T-helper 1 cell (primary cell): ENCODE data around the gene OR4K2.
A peak's percentile ranks its signal among the peaks of the same experiment; 100 is the strongest.
"Not testable (repeated sequence)": the region's sequence is repeated elsewhere in the genome, so short reads cannot be mapped to it uniquely, and the experiment has no call there.

Experiments
- DNase-seq, 5 donors: peaks; one replicate each; pipeline ENCODE4 v3.0.0-alpha.2; 2012 to 2020
- total RNA-seq, 4 donors: gene quantifications; one replicate each; lab custom pipeline; 2026; lab: John Stamatoyannopoulos, UW

The OR4K2 gene, protein sequence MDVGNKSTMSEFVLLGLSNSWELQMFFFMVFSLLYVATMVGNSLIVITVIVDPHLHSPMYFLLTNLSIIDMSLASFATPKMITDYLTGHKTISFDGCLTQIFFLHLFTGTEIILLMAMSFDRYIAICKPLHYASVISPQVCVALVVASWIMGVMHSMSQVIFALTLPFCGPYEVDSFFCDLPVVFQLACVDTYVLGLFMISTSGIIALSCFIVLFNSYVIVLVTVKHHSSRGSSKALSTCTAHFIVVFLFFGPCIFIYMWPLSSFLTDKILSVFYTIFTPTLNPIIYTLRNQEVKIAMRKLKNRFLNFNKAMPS
- total RNA-seq = 0 to 0.12 (median 0) reads per million in 4 donors

DNA sequence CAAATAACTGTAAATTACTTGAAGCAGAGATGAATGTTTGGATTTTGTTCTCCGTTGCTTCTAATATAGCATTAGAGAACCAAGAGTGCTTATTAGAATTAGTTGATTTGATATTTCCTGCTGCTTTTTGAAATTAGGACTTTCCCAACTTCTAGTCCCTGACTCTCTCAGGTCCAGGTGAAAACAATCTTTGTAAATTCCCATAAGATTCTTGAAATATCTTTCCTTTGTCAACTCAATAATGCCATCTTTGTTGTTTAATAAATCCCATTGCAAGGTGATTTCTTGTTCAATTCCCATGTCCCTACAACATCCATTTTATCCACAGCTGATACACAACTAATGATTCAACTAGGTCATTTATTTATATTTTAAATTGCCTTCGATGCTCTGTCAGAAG is at the start of gene OR4K2:
OR4K2 (plus strand) TSS at position 301 of the 400 bp plus-strand sequence. CDS start 1,126 bp downstream, outside the sequence.
- no peak for DNase-seq

DNA sequence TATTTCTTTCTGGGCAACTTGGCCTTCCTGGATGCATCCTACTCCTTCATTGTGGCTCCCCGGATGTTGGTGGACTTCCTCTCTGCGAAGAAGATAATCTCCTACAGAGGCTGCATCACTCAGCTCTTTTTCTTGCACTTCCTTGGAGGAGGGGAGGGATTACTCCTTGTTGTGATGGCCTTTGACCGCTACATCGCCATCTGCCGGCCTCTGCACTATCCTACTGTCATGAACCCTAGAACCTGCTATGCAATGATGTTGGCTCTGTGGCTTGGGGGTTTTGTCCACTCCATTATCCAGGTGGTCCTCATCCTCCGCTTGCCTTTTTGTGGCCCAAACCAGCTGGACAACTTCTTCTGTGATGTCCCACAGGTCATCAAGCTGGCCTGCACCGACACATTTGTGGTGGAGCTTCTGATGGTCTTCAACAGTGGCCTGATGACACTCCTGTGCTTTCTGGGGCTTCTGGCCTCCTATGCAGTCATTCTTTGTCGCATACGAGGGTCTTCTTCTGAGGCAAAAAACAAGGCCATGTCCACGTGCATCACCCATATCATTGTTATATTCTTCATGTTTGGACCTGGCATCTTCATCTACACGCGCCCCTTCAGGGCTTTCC is 47.2 kb upstream of the OR4K2 start:
- DNase-seq = not testable (repeated sequence)

- no peak for DNase-seq
Measured at GRCh38 chr14:19828314-19828713, 46.6 kb upstream of the OR4K2 start.

- not testable (repeated sequence) for DNase-seq
Measured at GRCh38 chr14:19834203-19834848, 40.6 kb upstream of the OR4K2 start.

DNA sequence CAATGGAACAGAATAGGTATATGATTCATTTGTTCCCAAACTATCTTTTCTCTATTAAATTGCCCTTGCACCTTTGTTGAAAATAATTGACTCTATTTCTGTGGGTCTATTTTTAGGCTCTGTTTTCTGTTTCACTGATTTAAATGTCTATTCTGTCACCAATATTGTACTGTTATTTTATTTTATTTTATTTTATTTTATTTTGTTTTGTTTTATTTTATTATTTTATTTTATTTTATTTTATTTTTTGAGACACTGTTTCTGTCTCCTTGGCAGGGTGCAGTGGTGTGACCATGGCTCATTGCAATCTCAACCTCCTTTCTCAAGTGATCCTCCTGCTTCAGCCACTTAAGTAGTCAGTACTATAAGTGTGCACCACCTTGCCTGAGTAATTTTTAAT is 36.5 kb upstream of the OR4K2 start:
- DNase-seq = no peak

GRCh38 chr14:19851365-19851764 is 23.6 kb upstream of the OR4K2 start:
- DNase-seq = no peak

GRCh38 chr14:19866061-19866669 is 8.8 kb upstream of the OR4K2 start:
- DNase-seq = not testable (repeated sequence)

- no peak for DNase-seq
Measured at GRCh38 chr14:19873178-19873577, 1.8 kb upstream of the OR4K2 start.

DNA sequence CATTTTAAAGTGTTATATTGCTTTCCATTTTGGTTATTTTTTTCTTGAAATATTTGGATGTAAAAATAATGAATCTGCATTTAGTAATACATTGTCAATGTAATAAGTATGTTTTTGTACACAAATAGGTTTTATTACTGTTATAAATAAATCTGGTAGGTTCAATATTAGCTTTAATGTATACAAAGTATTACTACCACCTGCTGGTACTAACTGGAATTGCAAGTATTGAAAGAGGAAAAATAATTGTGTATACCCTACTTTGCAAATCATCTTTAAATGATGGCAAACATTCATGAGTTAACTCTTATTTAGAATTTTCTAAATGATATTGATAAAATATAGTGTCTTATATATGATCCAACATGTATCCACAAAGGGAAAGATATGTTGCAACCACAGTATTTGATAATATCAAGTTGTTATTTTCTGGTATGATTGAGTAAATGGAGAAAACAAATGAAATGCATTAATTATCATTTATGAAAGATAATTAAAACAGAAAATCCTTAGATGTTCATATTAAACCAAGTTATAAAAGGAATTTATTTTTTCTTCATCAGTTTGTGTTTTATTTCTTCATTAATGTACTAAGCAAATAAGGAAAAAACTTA is 3.2 kb downstream of the OR4K2 start:
- DNase-seq = peak in 1 of 5 donors; percentile 14

GRCh38 chr14:19895282-19895681 is 20.3 kb downstream of the OR4K2 start:
- no peak for DNase-seq

DNA sequence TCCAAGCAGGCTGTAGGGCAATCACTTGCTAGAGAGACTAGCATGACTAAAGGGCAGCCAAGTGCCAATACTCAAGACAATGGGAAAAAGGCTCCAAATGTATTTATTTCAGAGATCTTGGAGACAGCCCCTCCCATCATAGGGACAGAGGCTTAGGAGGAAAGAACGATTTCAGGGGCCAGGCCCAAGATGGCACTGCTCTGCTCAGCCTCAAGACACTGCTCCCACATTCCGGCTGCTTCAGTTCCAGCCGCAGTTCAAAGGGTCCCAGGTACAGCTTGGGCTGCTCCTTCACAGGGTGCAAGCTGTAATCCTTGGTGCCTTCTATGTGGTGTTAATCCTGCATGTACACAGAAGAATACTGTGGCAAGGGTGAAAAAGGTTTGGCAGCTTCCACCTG is 26.1 kb downstream of the OR4K2 start:
- DNase-seq = no peak

DNA sequence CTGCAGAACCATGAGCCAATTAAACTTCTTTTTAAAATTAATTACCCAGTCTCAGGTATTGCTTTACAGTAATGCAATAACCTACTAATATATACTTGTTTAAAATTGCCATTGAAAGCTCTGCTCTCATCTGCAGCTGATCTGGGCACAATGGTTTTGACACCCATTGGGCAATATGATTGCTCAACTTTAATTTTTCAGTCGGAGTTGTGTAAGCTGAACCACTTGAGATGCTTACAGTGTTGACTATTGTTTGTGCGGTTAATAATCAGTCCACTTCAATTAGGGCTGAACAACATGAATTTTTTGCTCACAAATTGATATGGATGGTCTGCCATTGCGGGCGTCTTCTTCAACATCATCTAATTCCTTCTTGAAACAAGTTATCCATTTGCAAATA is 27.5 kb downstream of the OR4K2 start:
- DNase-seq = no peak

DNA sequence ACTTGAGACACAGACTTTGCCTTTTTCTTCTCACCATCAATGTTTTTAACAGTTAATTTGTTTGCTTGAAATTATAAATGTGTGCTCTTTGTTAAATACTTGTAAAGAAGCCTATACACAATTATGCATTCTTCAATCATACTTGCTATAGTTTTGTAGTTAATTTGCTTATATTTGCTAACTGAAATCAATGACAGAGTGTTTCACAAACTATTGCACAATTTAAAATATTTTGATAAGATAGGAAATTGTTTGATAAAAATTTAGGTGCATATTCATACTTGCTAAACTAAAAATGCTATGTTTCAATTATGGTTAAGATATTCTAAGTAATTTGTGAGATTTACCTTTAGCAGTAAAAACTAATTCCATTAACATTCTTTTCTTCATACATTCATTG is 31.7 kb downstream of the OR4K2 start:
- no peak for DNase-seq

DNA sequence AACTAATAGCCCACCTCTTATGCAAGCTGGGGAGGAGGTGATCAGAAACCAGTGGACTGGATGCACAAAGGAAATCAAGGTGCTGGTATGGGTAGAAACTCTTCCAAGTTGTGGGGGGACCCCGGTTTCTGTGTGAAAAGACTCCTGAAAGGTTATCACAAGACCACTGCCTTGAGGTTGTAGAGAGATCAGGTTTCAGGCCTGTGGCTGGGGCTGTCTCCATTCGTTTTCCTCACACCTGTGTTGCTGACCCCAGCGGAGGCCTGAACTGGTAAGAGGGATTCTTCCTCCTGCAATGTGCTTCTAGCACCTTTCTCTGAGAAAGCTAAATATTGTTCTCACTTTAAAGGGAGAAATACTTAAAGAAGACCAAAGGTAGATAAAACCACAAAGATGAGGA is 36.2 kb downstream of the OR4K2 start:
- no peak for DNase-seq

GRCh38 chr14:19917243-19917642 is 42.3 kb downstream of the OR4K2 start:
- no peak for DNase-seq

DNA sequence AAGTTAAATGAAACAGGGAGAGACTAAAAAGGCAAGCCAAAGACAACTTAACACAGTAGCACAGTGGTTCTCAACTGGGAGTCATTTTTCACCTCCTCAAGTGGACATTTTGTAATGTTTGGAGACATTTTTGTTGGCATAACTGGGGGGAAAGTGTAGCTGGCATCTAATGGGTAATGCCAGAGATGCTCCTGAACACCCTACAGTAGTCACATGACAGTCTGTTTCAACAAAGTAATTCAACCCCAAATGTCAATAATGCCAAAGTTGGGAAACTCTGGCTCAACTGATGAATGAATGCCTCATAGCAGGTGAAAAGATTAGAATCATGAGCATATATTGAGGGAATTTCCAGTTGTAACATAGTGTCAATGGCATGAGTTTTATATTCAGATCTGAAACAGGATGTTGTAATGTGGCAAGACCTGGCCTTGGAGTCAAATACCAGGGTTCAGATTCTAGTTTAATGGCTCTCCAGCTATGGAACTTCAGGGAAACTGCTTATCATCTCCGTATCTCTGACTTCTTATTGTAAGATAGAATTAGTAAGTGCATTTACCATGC is 43.1 kb downstream of the OR4K2 start:
- DNase-seq = no peak

DNA sequence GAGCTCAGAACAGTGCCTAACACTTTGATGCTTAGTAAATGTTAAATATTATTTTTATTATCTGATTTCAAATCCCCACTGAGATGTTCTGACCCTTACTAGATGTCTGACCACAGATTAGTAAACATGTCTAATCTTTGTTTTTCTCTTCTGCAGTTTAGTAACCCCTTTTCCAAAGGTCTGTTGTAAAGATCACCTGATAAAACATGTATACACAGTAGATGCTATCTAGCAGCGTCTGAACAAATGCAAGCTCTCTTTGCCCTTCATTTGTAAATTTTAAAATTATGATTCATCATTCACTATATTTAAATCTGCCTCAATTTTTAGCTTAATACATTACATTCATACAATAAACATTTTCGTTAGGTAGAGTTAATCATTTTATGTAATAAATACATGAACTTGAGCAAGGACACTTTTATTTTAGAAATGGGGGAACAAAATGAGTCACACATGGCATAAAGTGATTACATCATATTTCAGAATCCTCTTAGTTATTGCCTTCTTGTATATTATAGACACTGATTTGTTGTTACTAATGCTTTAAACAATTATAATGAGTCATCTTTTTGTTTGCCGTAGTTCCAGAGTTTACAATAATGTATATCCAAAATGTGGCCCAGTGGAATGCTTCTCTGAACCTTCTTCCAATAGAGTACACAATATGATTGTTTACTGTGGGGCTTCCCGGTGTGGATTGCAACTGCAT is 43.8 kb downstream of the OR4K2 start:
- no peak for DNase-seq

DNA sequence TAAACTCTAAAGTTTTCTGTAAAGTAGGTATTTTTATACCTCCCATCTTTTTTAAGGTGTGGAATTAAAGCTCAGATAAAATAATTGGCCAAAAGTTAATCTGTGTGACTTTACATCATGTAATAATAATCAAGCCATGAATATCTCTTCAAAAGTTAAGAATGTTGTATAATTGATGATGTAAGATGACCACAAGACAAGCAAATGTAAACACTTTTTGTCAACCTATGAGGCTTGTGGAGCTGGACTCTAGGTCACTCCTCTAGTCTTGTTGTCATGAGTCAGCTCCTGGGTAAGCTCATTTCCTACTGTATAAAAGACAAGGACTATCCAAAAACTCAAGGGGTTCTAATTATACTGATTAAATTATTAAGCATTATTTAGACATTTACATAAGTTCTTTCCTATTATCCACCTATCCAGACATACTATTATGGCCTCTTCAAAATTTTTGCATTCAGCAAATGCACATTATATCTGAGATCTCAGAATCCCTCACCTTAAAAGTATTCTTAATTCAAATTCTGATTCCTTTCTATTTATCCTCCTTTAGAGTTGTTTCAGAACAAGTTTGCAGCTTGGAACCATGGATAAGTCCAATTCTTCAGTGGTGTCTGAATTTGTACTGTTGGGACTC is 45.2 kb downstream of the OR4K2 start, which contains the start of gene OR4K5:
OR4K5 (plus strand) TSS at position 587 of the 637 bp plus-strand sequence; CDS start at position 587, 0 bp downstream.
- DNase-seq = no peak

GRCh38 chr14:19930617-19931016 is 55.7 kb downstream of the OR4K2 start, which contains the start of gene OR4K1:
TSS of gene OR4K1 (plus strand) at chr14:19930917. CDS start at chr14:19935667, 4,750 bp downstream.
- DNase-seq = no peak
